Renal pelvis (tissue), 12 donors: Measurements from ENCODE around the gene IL4I1. TPM values are rescaled to one million over a fixed set of nuclear protein-coding genes. Genes with fewer than 3 reads are reported as not detected.
"Not testable (repeated sequence)": the region's sequence is repeated elsewhere in the genome, so short reads cannot be mapped to it uniquely, and the experiment has no call there.

Source experiments
- DNase-seq: peaks from one replicate; pipeline ENCODE4 v3.0.0-alpha.2; 2013
- long read RNA-seq, 16 experiments: transcript quantifications; one replicate each; lab custom pipeline, GENCODE V29; 2026
- polyA plus RNA-seq, 3 donors: library from polyadenylated mRNA; unstranded; fragments of 120-200 nt; gene quantifications; one replicate each; pipeline ENCODE4 v1.2.1, GENCODE V29; 2013; ENCODE audit not compliant: insufficient read length in 3 of 3

IL4I1 gene
- 1 to 10 TPM; 2.7 to 3.6 (median 3.1) TPM for polyA plus RNA-seq
- long read RNA-seq, donor 1, partial matches to known transcripts, result 0 of 2 reads
- long read RNA-seq, donor 1, other reads (novel, unspliced or antisense), result 0 of 2 reads
- long read RNA-seq, donor 2, result 0 reads
- long read RNA-seq, donor 3, result 0 reads
- long read RNA-seq, donor 4, partial matches to known transcripts, result 0 of 2 reads
- long read RNA-seq, donor 4, other reads (novel, unspliced or antisense), result 0 of 2 reads
- long read RNA-seq, donor 5, partial matches to known transcripts, result 0 of 1 reads
- long read RNA-seq, donor 5, other reads (novel, unspliced or antisense), result 0 of 1 reads
- long read RNA-seq, donor 6, result 0 reads
- long read RNA-seq, donor 7, partial matches to known transcripts, result 0 of 2 reads
- long read RNA-seq, donor 7, other reads (novel, unspliced or antisense), result 0 of 2 reads
- long read RNA-seq, donor 8, result 0 reads
- long read RNA-seq, donor 9, result 0 reads
- long read RNA-seq, donor 10, partial matches to known transcripts, result 0 of 1 reads
- long read RNA-seq, donor 10, other reads (novel, unspliced or antisense), result 0 of 1 reads
- long read RNA-seq, donor 11, result 0 reads
- long read RNA-seq, donor 12, result 0 reads
- long read RNA-seq, donor 13, partial matches to known transcripts, result 0 of 1 reads
- long read RNA-seq, donor 13, other reads (novel, unspliced or antisense), result 0 of 1 reads
- long read RNA-seq, donor 14, partial matches to known transcripts, result 0 of 1 reads
- long read RNA-seq, donor 14, other reads (novel, unspliced or antisense), result 0 of 1 reads
- long read RNA-seq, donor 15, partial matches to known transcripts, result 83 of 86 reads
- long read RNA-seq, donor 15, other reads (novel, unspliced or antisense), result 0 of 86 reads
- long read RNA-seq, donor 16, partial matches to known transcripts, result 0 of 2 reads
- long read RNA-seq, donor 16, other reads (novel, unspliced or antisense), result 0 of 2 reads

DNA sequence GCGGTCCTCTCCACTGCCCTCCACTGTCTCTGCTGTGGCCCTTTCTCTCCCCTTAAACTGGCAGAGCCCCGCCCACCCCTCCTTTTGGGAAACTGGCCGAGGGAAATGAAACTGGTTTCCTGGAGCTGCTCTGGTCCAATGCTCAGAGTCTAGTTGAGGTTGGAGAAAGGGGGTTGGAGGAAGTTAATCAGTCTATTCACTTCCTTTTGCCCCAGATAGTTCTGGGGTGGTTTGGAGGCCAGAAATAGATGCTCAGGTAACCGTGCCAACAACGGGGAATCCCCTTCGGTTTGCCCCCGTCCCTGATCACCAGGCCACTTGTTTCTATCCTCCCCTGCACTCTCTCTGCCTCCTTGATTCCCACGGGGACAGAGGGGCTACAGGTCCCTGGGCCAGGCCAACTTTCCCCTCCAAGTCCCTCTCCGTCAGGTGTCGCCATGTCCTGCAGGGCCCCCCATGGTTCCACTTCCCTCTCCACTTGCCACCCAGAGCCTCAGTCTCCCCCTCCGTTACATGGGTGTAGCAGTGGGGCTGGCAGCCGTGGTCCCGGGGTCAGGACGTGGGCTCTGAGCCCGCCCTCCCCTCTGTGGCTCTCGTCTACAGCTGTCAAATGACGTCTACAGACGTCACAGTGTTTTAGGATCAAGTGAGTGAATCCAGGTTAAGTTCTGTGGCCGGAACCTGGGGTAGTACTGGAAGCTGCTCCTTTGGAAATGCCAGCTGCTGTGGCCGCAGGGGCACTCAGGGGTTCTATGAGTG is at the start of gene IL4I1:
Gene IL4I1, minus strand, starts transcription at position 25 of the 759 bp plus-strand sequence. CDS start 727 bp downstream, outside the sequence.
- no peak for DNase-seq

- no peak for DNase-seq
Observed at GRCh38 chr19:49946415-49946814, 49.7 kb upstream of the IL4I1 start.

- DNase-seq, result not testable (repeated sequence)
Observed at GRCh38 chr19:49944567-49944966, 47.9 kb upstream of the IL4I1 start.

GRCh38 chr19:49940482-49940791 is 43.8 kb upstream of the IL4I1 start:
- no peak for DNase-seq

- no peak for DNase-seq
Observed at GRCh38 chr19:49939721-49940481, 43.2 kb upstream of the IL4I1 start.

GRCh38 chr19:49938662-49939061 is 42.0 kb upstream of the IL4I1 start:
- no peak for DNase-seq

- peak; percentile 73 for DNase-seq
Observed at GRCh38 chr19:49937750-49938381, 41.2 kb upstream of the IL4I1 start.

DNA sequence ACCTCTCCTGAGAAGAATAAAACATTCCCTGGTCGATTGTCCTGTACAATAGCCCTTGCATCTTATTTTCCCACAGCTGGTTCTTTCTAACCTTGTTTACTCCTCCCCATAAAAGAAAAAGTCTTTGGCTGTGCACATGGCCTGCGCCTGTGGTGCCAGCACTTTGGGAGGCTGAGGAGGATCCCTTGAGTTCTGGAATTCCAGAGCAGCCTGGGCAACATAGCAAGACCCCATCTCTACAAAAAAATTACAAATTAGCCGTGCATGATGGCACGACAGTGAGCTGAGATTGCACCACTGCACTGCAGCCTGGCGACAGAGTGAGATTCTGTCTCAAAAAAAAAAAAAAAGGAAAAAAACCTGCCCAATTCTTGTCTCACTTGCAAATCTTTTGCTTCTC is 39.9 kb upstream of the IL4I1 start:
- DNase-seq, result no peak

DNA sequence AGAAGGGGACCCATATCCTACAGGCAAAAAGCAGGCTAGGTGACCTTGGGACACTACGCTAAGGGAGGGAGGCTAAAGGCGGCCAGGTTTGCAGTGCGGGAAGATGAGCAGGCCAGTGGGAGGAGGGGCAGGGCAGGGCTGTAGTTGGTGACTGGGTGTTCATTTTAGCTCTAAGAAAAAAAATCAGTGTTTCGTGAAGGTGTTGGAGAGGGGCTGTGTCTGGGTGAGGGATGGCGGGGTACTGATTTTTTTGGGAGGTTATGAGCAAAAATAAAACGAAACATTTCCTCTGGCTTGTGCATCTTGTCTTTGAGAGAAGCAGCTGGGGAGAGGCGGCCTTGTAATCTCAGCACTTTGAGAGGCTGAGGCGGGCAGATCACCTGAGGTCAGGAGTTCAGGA is 37.0 kb upstream of the IL4I1 start:
- no peak for DNase-seq

DNA sequence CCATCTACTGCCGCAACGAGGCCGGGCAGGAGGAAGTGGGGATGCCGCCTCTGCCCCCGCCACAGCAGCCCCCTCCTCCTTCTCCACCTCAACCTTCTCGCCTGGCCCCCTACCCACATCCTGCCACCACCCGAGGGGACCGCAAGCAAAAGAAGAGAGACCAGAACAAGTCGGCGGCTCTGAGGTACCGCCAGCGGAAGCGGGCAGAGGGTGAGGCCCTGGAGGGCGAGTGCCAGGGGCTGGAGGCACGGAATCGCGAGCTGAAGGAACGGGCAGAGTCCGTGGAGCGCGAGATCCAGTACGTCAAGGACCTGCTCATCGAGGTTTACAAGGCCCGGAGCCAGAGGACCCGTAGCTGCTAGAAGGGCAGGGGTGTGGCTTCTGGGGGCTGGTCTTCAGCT is 36.0 kb upstream of the IL4I1 start:
- no peak for DNase-seq

DNA sequence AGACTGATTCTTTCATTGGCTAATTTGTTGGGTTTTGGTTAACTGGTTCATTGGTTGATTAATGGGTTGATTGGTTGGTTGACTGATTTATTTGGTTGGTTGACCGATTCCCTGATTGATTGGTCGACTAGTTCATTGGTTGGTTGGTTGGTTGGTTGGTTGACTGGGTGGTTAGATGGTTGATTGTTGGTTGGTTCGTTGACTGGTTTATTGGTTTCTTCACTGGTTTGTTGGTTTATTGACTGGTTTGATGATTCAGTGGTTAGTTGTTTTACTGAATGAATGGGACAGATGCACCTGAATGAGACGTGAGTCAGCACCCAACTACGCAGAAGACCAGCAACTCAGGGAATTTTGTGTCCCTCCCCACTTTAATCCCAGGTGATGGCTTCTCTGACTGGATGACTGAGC is 35.4 kb upstream of the IL4I1 start:
- DNase-seq, result no peak

- DNase-seq, result no peak
Observed at GRCh38 chr19:49931293-49932040, 34.8 kb upstream of the IL4I1 start.

DNA sequence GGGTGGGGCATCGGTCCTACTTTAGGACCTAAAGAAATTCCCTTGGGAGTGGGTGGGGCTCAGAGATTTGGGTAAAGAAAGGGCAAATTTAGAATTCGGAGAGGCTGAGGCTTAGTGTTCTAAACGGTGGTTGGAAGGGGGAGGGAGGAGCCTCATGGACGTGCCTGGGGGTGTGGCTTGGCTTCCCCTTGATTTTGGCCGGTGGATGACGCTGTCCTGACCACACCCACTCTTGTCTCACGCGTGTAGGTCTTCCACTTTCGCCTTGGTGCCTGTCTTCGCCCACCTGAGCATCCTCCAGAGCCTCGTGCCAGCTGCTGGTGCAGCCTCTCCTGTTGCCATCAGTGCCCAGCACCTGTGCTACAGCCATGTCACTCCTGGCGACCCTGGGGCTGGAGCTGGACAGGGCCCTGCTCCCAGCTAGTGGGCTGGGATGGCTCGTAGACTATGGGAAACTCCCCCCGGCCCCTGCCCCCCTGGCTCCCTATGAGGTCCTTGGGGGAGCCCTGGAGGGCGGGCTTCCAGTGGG is 33.9 kb upstream of the IL4I1 start:
- DNase-seq, result no peak

- DNase-seq, result peak; percentile 93
Observed at GRCh38 chr19:49929611-49930482, 33.2 kb upstream of the IL4I1 start.

DNA sequence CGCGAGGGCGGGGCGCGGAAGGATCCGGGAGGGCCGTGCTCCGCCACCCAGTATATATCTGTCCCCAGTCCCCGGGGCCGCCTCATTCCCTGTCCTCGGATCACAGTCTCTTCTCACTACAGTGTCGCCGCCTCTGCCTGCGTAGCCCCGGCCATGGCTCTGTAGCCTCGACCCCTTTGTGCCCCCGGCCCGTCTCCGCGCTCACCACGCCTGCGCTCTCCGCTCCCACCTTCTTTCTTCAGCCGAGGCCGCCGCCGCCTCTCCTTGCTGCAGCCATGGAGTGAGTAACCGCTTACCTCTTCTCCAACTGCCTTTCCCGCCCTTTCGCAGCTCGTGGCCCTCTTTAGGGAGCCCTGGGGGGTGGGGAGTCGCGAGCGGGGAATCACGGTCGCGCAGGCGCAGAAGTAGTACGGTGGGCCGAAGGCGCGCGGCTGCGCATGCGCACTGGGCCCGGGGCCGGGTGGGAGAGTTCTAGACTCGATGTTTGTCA is 32.5 kb upstream of the IL4I1 start, which contains the start of the genes ATF5 and NUP62:
Gene ATF5, plus strand, starts transcription at position 85 of the 490 bp plus-strand sequence. CDS start 1,646 bp downstream, outside the sequence.
Gene NUP62, minus strand, starts transcription at position 384 of the 490 bp plus-strand sequence. CDS start 19,697 bp downstream, outside the sequence.
- DNase-seq, result no peak

DNA sequence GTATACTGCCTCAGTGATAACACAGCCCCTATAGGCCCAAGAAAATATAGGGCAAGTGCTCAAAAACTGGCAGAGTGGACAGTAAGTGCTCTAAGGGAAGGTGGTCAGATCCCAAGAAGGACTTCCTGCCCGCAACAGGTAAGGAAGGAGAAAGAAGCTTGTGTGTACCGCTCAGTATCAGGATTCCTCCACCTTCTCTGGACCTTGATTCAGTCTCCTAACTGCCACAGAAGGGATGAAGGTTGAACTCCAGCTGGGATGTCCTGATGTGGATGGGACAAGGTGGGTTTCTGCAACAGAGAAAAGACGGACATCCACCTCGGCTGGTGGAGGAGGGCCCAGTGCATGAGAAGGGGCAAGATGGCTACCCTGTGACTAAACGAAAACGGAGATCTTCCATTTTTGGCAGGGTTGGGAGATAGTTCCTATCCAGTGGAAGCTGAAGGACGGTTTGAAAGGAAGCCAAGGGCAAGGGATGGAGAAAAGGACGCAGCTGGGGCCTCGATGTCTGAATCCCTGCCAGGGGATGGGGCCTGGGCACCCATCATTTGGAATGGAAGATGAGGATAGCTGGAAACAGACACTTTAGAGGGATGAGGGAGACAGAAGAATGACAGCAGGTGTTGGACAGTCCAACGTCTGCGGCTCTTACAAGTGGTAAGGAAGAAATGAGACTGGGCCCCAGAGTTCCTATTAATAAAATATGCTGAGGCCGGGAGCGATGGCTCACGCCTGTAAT is 31.0 kb upstream of the IL4I1 start:
- DNase-seq, result no peak

GRCh38 chr19:49926515-49926914 is 29.8 kb upstream of the IL4I1 start:
- DNase-seq, result no peak

DNA sequence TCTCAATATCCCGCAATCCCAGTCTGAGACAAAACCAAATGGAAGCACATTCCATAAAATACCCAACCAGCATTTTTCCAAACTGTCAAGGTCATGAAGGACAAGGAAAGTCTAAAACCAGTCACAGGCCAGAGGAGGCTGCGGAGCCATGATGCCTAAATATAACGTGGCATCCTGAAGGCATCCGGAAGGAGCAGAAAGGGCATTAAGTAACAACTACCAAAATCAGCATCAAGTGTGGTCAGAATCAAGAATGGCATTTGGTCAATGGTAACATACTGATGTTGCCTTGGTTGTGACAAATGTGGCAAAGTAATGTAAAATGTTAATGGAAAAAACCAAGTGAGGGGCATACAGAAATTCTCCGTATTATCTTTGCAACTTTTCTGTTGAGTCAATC is 28.8 kb upstream of the IL4I1 start:
- no peak for DNase-seq
